OCI-LY7 (cell line): ENCODE measurements around the gene KCND3. TPM values are rescaled to one million over a fixed set of nuclear protein-coding genes. Genes with fewer than 3 reads are reported as not detected.

Source experiments
- BruUV-seq: library from RNA; stranded (reverse); fragments of 400-500 nt; replicated peaks from 2 replicates; lab custom pipeline; 2021; lab: Mats Ljungman, UMichigan
- CTCF ChIA-PET: fragments of 300-600 bp; sonication (Branson Sonifier 250); formaldehyde crosslinking; loops from one replicate; lab custom pipeline; 2022; ENCODE audit warnings: antibody characterized with exemption; ENCODE audit not compliant: unreplicated experiment; lab: Charles Lee
- POLR2A ChIA-PET: fragments of 300-600 bp; sonication (Branson Sonifier 250); formaldehyde crosslinking; loops from one replicate; lab custom pipeline; 2022; ENCODE audit warnings: antibody characterized with exemption; lab: Charles Lee
- DNase-seq: peaks from one replicate; pipeline ENCODE4 v3.0.0-alpha.2; 2015; ENCODE audit warnings: low spot score
- H2AFZ ChIP-seq: fragments of 200-600 bp; sonication (generic), shearing (Covaris generic); 2 replicates; pipeline ENCODE4 v1.6.1; 2014; ENCODE audit warnings: mild to moderate bottlenecking, antibody characterized with exemption, low read length, moderate library complexity
- H3K27ac ChIP-seq: fragments of 200-600 bp; sonication (generic); 2 replicates; pipeline ENCODE4 v1.5.1; 2014; ENCODE audit warnings: mixed run types, low read depth, mild to moderate bottlenecking, moderate library complexity, low read length, inconsistent platforms; ENCODE audit not compliant: poor library complexity, severe bottlenecking
- H3K36me3 ChIP-seq: fragments of 200-600 bp; sonication (generic); 2 replicates; pipeline ENCODE4 v1.6.1; 2014; ENCODE audit warnings: mild to moderate bottlenecking, antibody characterized with exemption, low read length, moderate library complexity, mixed read lengths; ENCODE audit not compliant: insufficient read depth
- H3K4me1 ChIP-seq: fragments of 200-600 bp; sonication (generic); 2 replicates; pipeline ENCODE4 v1.5.1; 2014; ENCODE audit warnings: mild to moderate bottlenecking, low read length; ENCODE audit not compliant: insufficient read depth, poor library complexity, severe bottlenecking
- H3K4me2 ChIP-seq: fragments of 200-600 bp; sonication (generic); 2 replicates; pipeline ENCODE4 v1.6.1; 2014; ENCODE audit warnings: mild to moderate bottlenecking, low read length
- H3K4me3 ChIP-seq: fragments of 200-600 bp; sonication (generic); 2 replicates; pipeline ENCODE4 v1.5.1; 2014; ENCODE audit warnings: mild to moderate bottlenecking, low read depth, low read length; ENCODE audit not compliant: poor library complexity, severe bottlenecking
- H3K79me2 ChIP-seq: fragments of 200-600 bp; sonication (generic); 2 replicates; pipeline ENCODE4 v1.6.1; 2016; ENCODE audit warnings: low read depth, mild to moderate bottlenecking, low read length, moderate library complexity, mixed read lengths; ENCODE audit not compliant: insufficient read depth
- H3K9me2 ChIP-seq: fragments of 200-600 bp; sonication (generic); 2 replicates; pipeline ENCODE4 v1.6.1; 2016; ENCODE audit warnings: mild to moderate bottlenecking, low read length, mixed read lengths; ENCODE audit not compliant: insufficient read depth
- H3K9me3 ChIP-seq: fragments of 200-600 bp; sonication (generic); 2 replicates; pipeline ENCODE4 v1.6.1; 2014; ENCODE audit warnings: mild to moderate bottlenecking, mixed run types, low read length, mixed read lengths
- H4K20me1 ChIP-seq: fragments of 200-600 bp; sonication (generic); 2 replicates; pipeline ENCODE4 v1.6.1; 2014; ENCODE audit warnings: mild to moderate bottlenecking, antibody characterized with exemption, low read length, moderate library complexity, mixed read lengths; ENCODE audit not compliant: insufficient read depth
- EZH2phosphoT487 ChIP-seq: fragments of 200-600 bp; sonication (generic); IDR thresholded peaks from 2 replicates; pipeline ENCODE4 v1.6.1; 2018; ENCODE audit warnings: low read depth, borderline replicate concordance, mild to moderate bottlenecking, mixed run types, antibody characterized with exemption, low read length, moderate library complexity, mixed read lengths
- intact Hi-C: fragments of 100-400 bp; cut with micrococcal nuclease; formaldehyde crosslinking; loops from one replicate; pipeline ENCODE4 v1.10.0; 2022; ENCODE audit not compliant: unreplicated experiment
- total RNA-seq, 2 experiments: library from RNA; depleted of rRNA in 1 of 2; stranded (reverse); fragments of >200 nt in 1 of 2; shearing (Covaris generic) in 1 of 2; gene quantifications; 2 replicates each; pipeline ENCODE4 v1.2.3, GENCODE V29; 2014 to 2022
- TF ChIP-seq, protein P1 (sequence below): fragments of 200-600 bp; sonication (generic); conservative IDR thresholded peaks from 2 replicates; pipeline ENCODE4 v1.5.1; 2014; ENCODE audit warnings: mild to moderate bottlenecking, antibody characterized with exemption, low read length, moderate library complexity, mixed read lengths

KCND3 gene
- total RNA-seq, 2 experiments from 2014 or later = not detected

DNA sequence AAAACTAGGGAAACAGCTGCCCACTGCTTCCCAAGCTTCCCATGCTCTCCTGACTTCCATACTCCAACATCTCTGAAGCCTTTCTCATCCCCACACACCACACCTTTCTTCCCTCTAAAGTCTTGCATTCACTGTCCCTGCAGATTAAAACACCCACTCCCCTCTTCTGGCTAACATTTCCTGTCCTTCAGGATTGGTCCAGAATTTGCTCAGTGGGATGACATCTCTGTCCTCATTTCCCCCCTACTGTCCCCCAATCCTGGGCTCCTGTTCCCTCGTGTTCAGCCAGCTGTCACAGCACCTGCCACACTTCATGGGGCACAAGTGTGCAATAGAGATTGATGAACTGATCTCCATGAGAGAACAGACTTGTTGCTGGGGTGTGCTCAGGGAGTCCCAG is 82.7 kb downstream of the KCND3 start:
- no peaks in the 10 kb centered on the region for H3K36me3 ChIP-seq
- H2AFZ ChIP-seq = no peak overlapping the region
- H3K4me1 ChIP-seq = no peaks in the 10 kb centered on the region
- ChIA-PET CTCF (no interaction called here), POLR2A (no interaction called here)
- H3K4me3 ChIP-seq = no peak overlapping the region
- DNase-seq = no peak
- no peaks in the 10 kb centered on the region for H3K9me2 ChIP-seq
- TF ChIP-seq EZH2phosphoT487 = no peak
- TF ChIP-seq, protein P1, sequence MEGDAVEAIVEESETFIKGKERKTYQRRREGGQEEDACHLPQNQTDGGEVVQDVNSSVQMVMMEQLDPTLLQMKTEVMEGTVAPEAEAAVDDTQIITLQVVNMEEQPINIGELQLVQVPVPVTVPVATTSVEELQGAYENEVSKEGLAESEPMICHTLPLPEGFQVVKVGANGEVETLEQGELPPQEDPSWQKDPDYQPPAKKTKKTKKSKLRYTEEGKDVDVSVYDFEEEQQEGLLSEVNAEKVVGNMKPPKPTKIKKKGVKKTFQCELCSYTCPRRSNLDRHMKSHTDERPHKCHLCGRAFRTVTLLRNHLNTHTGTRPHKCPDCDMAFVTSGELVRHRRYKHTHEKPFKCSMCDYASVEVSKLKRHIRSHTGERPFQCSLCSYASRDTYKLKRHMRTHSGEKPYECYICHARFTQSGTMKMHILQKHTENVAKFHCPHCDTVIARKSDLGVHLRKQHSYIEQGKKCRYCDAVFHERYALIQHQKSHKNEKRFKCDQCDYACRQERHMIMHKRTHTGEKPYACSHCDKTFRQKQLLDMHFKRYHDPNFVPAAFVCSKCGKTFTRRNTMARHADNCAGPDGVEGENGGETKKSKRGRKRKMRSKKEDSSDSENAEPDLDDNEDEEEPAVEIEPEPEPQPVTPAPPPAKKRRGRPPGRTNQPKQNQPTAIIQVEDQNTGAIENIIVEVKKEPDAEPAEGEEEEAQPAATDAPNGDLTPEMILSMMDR = no peak
- BruUV-seq = no TSS peak
- intact Hi-C loops = no loop called here
- H3K27ac ChIP-seq = no peak overlapping the region
- H3K9me3 ChIP-seq = no peaks in the 10 kb centered on the region
- no peaks in the 10 kb centered on the region for H4K20me1 ChIP-seq
- no peak overlapping the region for H3K4me2 ChIP-seq
- H3K79me2 ChIP-seq = no peaks in the 10 kb centered on the region

DNA sequence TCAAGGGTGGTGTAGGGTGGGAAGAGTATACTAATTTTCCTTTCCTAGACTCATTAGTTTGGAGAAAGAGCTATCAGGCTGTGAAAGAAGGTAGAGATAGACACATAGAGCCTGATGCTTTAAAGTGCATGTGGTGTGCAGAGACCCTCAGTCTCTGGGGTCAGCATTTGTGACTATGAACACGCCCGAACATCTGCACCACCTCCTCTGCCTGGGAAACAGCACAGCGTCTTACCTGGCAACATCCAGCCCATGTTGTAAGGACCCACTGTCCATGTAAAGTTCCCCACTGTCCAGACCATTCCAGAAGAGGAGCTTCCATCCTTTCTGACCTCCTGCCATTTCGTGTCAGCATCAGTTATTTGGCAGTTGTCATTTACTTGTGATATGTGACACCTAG is 83.4 kb downstream of the KCND3 start:
- no peaks in the 10 kb centered on the region for H3K9me3 ChIP-seq
- no peak overlapping the region for H2AFZ ChIP-seq
- H3K4me1 ChIP-seq = no peaks in the 10 kb centered on the region
- no peak for DNase-seq
- no peak overlapping the region for H3K4me3 ChIP-seq
- H3K27ac ChIP-seq = no peak overlapping the region
- CTCF ChIA-PET = no interaction called here
- no peak for TF ChIP-seq EZH2phosphoT487
- TF ChIP-seq, protein P1 = no peak
- no peaks in the 10 kb centered on the region for H3K79me2 ChIP-seq
- POLR2A ChIA-PET = no interaction called here
- H3K9me2 ChIP-seq = no peaks in the 10 kb centered on the region
- no peaks in the 10 kb centered on the region for H3K36me3 ChIP-seq
- no TSS peak for BruUV-seq
- H4K20me1 ChIP-seq = no peaks in the 10 kb centered on the region
- intact Hi-C loops = no loop called here
- H3K4me2 ChIP-seq = no peak overlapping the region

GRCh38 chr1:111904478-111905218 is 84.8 kb downstream of the KCND3 start:
- Histone ChIP-seq H3K36me3 (no peaks in the 10 kb centered on the region), H3K4me3 (no peak overlapping the region), H3K4me1 (no peaks in the 10 kb centered on the region), H4K20me1 (no peaks in the 10 kb centered on the region), H3K79me2 (no peaks in the 10 kb centered on the region), H3K27ac (no peak overlapping the region), H3K9me3 (no peaks in the 10 kb centered on the region), H3K9me2 (no peaks in the 10 kb centered on the region), H2AFZ (no peak overlapping the region), H3K4me2 (no peak overlapping the region)
- POLR2A ChIA-PET = interaction anchor here (0.7 kb wide), 1 partner anchor 556 kb away, joined by 5 read pairs; no protein-coding TSS in a partner anchor
- TF ChIP-seq, protein P1 = no peak
- DNase-seq = no peak
- CTCF ChIA-PET = no interaction called here
- intact Hi-C loops = no loop called here
- no TSS peak for BruUV-seq
